Body of pancreas (tissue), 4 donors: ENCODE results near the gene TIMP1. TPM values are rescaled to one million over a fixed set of nuclear protein-coding genes. Genes with fewer than 3 reads are reported as not detected.

Experiments
- ATAC-seq: fragments of 150-250 bp; one replicate; pipeline ENCODE4 v1.9.1; 2016
- DNase-seq, 4 donors: peaks; one replicate each; pipeline ENCODE4 v3.0.0-alpha.2; 2019
- H3K27ac ChIP-seq, 4 donors: fragments of 200-600 bp; sonication (generic); 1 replicate in 3 of 4; 2 replicates in 1 of 4; pipeline versions ENCODE4 v1.5.1 to v1.6.1; 2016 to 2019; ENCODE audit warnings: mild to moderate bottlenecking in 1 of 4, mixed read lengths in 1 of 4, moderate library complexity in 1 of 4
- H3K27me3 ChIP-seq, 2 donors: fragments of 200-600 bp; sonication (generic); one replicate each; pipeline ENCODE4 v1.6.0; 2016; ENCODE audit warnings: mild to moderate bottlenecking in 1 of 2
- H3K36me3 ChIP-seq, 2 donors: fragments of 200-600 bp; sonication (generic); replicated peaks in 1 of 2; 2 replicates each; pipeline ENCODE4 v1.5.1; 2016; ENCODE audit warnings: low read depth in 2 of 2; ENCODE audit not compliant: insufficient read depth in 1 of 2
- H3K4me1 ChIP-seq: fragments of 200-600 bp; sonication (generic); one replicate; pipeline ENCODE4 v1.6.0; 2016
- H3K4me3 ChIP-seq, 2 donors: fragments of 200-600 bp; sonication (generic); 1 replicate in 1 of 2; 2 replicates in 1 of 2; pipeline ENCODE4 v1.5.1; 2016 to 2019
- H3K9me3 ChIP-seq, 3 donors: fragments of 200-600 bp; sonication (generic); 1 replicate in 2 of 3; 2 replicates in 1 of 3; pipeline ENCODE4 v1.5.1; 2016
- POLR2A ChIP-seq, 3 donors: fragments of 450-650 bp; IDR thresholded peaks; one replicate each; pipeline ENCODE4 v1.6.1; 2016; ENCODE audit warnings: antibody characterized with exemption in 3 of 3, mild to moderate bottlenecking in 2 of 3
- WGBS, 2 donors: methylation state at CpG; one replicate each; pipeline ENCODE4 v1.1.5; 2017; 5-methylcytosine and 5-hydroxymethylcytosine counted together
- intact Hi-C: fragments of 100-400 bp; cut with DNase I; formaldehyde crosslinking; loops from one replicate; pipeline ENCODE4 v1.15.1; 2023
- total RNA-seq, 2 donors: library from RNA; depleted of rRNA; stranded (reverse); fragments of >200 nt; gene quantifications; one replicate each; pipeline ENCODE4 v1.1.0, GENCODE V29; 2016
- TF ChIP-seq, protein P1 (sequence below), 7 experiments: fragments of 450-650 bp in 4 of 7; fragments of 200-600 bp in 3 of 7; sonication (generic) in 3 of 7; IDR thresholded peaks; one replicate each; pipeline ENCODE4 v1.5.1; 2016 to 2019; ENCODE audit warnings: antibody characterized with exemption in 7 of 7

TIMP1 gene
- total RNA-seq, 2 donors from 2014 or later, result 28.0 to 62.8 TPM

DNA sequence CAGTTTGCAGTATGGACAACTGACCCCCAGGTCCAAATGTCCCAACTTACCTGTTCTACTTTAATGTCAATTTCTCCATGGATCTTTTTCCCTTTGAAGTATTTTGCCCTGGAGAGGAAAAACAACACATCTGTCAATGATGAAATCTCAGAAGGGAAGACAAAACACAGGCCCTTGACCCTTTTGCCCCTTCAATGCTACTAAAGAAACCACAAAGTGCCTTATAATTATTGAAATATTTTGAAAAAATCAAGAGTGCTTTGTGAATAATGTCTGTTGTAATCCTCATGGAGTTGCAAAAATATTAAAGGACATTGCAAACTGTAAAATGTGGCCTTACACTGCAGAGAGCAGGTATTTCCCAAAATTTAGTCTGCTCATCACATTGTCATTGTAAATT is 24.9 kb downstream of the TIMP1 start:
- no peaks in the 10 kb centered on the region for H3K4me1 ChIP-seq
- ATAC-seq (no peak), DNase-seq (no peak)
- H3K36me3 ChIP-seq, result no peaks in the 10 kb centered on the region
- TF ChIP-seq, protein P1, sequence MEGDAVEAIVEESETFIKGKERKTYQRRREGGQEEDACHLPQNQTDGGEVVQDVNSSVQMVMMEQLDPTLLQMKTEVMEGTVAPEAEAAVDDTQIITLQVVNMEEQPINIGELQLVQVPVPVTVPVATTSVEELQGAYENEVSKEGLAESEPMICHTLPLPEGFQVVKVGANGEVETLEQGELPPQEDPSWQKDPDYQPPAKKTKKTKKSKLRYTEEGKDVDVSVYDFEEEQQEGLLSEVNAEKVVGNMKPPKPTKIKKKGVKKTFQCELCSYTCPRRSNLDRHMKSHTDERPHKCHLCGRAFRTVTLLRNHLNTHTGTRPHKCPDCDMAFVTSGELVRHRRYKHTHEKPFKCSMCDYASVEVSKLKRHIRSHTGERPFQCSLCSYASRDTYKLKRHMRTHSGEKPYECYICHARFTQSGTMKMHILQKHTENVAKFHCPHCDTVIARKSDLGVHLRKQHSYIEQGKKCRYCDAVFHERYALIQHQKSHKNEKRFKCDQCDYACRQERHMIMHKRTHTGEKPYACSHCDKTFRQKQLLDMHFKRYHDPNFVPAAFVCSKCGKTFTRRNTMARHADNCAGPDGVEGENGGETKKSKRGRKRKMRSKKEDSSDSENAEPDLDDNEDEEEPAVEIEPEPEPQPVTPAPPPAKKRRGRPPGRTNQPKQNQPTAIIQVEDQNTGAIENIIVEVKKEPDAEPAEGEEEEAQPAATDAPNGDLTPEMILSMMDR (IDR thresholded peaks at IDR 0.05), result no peak
- TF ChIP-seq POLR2A (IDR thresholded peaks at IDR 0.05), result no peak
- no peaks in the 10 kb centered on the region for H3K27me3 ChIP-seq
- intact Hi-C loops, result no loop called here
- H3K4me3 ChIP-seq, result no peak overlapping the region
- no peaks in the 10 kb centered on the region for H3K9me3 ChIP-seq
- H3K27ac ChIP-seq, result no peak overlapping the region

DNA sequence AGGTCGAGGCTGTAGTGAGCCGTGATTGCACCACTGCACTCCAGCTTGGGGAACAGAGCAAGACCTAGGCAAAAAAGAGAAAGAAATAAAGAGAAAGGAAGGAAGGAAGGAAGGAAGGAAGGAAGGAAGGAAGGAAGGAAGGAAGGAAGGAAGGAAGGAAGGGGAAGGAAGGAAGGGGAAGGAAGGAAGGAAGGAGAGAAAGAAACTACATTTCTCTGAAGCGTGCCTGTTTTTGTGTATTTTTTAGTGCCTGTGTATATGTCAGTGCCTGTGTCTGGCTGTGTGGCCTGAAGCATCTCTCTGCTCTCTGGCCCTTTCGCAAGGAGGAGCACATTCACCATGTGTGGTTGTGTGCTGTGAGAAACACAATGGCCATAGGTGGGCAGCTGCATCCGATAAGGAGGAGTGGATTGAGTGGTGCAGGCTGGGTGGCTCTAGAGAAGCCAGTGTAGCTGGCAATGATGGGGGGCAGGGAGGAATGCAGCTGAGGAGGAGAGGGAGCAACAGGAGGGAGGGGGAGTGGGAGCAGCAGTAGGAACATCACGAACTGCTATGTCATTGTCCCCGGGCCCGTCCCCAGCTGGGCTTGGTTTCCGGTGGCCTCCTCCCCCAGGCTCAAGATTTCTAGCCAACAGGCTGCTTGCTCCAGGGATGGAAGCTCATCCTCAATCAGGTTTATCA is 26.0 kb downstream of the TIMP1 start:
- H3K4me1 ChIP-seq, result no peaks in the 10 kb centered on the region
- H3K27me3 ChIP-seq, result no peaks in the 10 kb centered on the region
- no peaks in the 10 kb centered on the region for H3K9me3 ChIP-seq
- WGBS, 2 donors, result 25 to 43% methylated on average over 7 to 8 of the region's 9 CpGs
- DNase-seq (no peak), ATAC-seq (no peak)
- TF ChIP-seq, protein P1 (IDR thresholded peaks at IDR 0.05), result no peak
- no peak for TF ChIP-seq POLR2A (IDR thresholded peaks at IDR 0.05)
- H3K27ac ChIP-seq, result no peak overlapping the region
- intact Hi-C loops, result no loop called here
- H3K4me3 ChIP-seq, result no peak overlapping the region
- H3K36me3 ChIP-seq, result no peaks in the 10 kb centered on the region

DNA sequence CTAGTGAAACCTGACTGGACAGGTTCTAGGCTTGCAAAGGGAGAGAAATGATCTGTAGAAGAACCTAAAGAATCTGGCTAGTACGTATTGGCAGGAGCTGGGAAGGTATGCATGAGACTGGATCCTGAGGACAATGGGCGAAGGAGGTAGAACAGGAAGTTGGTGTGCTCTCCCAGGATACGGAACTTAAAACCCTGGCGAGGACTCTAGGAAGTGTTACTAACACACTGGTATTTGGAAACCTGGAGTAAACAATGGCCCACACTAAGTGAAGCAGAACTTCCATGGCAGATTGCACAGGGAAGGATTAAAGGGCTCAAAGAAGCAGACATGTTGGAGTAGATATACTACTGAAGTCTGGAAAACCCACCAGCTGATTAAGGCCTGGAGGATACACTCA is 28.3 kb downstream of the TIMP1 start:
- H3K9me3 ChIP-seq, result no peaks in the 10 kb centered on the region
- TF ChIP-seq, protein P1 (IDR thresholded peaks at IDR 0.05), result no peak
- TF ChIP-seq POLR2A (IDR thresholded peaks at IDR 0.05), result no peak
- H3K4me1 ChIP-seq, result no peaks in the 10 kb centered on the region
- no peak for ATAC-seq
- intact Hi-C loops, result no loop called here
- no peak overlapping the region for H3K4me3 ChIP-seq
- 74 to 96% methylated on average over 4 of the region's 4 CpGs for WGBS, 2 donors
- no peaks in the 10 kb centered on the region for H3K27me3 ChIP-seq
- no peaks in the 10 kb centered on the region for H3K36me3 ChIP-seq
- no peak overlapping the region for H3K27ac ChIP-seq
- DNase-seq, result no peak

DNA sequence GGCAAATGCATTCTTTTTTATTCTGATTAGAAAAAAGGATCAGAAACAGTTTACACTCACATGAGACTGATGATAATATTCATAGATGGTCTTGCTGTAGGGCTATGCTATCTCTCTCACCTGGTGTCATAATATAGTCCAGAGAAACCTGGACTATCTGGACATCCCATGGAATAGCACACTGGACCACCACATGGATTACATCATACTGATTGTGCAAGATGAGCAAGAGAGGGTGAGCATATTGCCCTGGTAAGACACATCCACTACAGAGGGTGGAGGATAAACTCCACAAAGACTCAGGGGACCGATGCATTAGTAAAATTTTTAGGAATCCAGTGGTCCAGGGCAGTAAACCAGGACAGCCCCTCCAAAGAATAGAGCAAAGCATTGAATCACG is 29.3 kb downstream of the TIMP1 start:
- ATAC-seq (no peak), DNase-seq (no peak)
- intact Hi-C loops, result no loop called here
- no peak for TF ChIP-seq POLR2A (IDR thresholded peaks at IDR 0.05)
- TF ChIP-seq, protein P1 (IDR thresholded peaks at IDR 0.05), result no peak
- no peaks in the 10 kb centered on the region for H3K36me3 ChIP-seq
- no peaks in the 10 kb centered on the region for H3K27me3 ChIP-seq
- no peak overlapping the region for H3K4me3 ChIP-seq
- H3K27ac ChIP-seq, result no peak overlapping the region
- H3K4me1 ChIP-seq, result no peaks in the 10 kb centered on the region
- no peaks in the 10 kb centered on the region for H3K9me3 ChIP-seq
- WGBS, 2 donors, result 83% methylated on average over 2 of the region's 2 CpGs; no CpG with 5 or more reads in 1 of the 2 donors

DNA sequence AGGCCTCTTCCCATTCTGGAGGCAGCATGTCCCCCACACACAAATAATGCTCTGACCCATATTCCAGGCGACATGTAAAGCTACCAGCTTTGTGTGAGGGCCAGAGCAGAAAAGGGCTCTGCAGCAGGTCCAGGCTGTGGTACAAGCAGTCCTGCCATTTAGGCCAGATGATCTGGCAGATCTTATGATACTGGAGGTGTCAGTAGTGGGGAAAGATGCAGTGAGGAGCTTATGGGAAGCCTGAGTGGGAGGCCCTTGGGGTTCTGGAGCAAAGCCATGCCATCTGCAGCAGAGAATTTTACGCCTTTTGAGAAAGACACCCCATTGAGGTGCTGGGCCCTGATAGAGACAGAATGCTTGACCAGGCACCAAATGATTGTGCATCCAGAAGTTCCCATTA is 29.7 kb downstream of the TIMP1 start:
- Histone ChIP-seq H3K27me3 (no peaks in the 10 kb centered on the region), H3K36me3 (no peaks in the 10 kb centered on the region), H3K27ac (no peak overlapping the region), H3K4me3 (no peak overlapping the region), H3K9me3 (no peaks in the 10 kb centered on the region), H3K4me1 (no peaks in the 10 kb centered on the region)
- DNase-seq (no peak), ATAC-seq (no peak)
- 75 to 85% methylated on average over 1 to 2 of the region's 2 CpGs for WGBS, 2 donors
- TF ChIP-seq POLR2A (IDR thresholded peaks at IDR 0.05), result no peak
- TF ChIP-seq, protein P1 (IDR thresholded peaks at IDR 0.05), result no peak
- intact Hi-C loops, result no loop called here
